ENCODE data around the gene PFAS.

Gene PFAS

DNA sequence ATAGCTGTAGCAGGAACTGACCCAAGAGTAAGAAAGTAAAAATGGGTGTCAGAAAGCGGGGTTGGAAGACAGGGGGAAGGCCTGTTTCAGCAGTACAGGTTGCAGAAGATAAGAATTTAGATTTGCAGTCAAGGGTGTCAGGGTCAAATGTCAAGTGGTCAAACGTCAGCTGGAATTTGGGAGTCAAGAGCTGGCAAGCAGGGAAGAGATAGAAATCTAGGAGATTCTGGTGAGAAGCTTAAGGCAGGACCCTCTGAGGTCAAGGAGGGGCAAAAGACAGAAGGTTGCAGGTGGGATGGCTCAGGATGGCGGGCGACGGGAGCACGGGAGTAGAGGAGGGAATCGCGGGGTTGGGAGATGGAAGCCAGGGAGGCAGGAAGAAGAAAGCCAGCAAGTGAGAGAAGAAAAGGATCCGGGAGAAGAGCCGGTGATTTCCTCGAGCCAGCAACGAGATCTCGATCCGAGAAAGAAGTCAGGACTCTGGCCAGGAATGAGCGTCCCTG is 45.8 kb downstream of the PFAS start:
- DNase-seq (ENCODE audit: low read depth), result no peak

DNA sequence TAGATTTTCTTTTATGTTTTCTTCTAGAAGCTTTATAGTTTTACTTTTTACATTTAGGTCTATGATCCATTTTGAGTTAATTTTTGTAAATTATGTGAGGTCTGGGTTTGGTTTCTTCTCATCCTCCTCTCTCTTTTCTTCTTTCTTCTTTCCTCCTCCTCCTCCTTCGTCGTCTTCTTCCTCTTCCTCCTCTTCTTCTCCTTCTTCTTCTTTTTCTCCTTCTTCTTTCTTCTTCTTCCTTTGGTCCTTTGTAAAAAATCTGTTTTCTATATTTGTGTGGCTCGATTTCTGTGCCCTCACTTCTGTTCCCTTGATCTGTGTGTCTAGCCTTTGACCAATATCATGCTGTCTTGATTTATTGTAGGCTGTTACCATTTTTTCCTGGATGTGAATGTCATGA is 51.1 kb downstream of the PFAS start:
- no peak for DNase-seq (ENCODE audit: low read depth)

DNA sequence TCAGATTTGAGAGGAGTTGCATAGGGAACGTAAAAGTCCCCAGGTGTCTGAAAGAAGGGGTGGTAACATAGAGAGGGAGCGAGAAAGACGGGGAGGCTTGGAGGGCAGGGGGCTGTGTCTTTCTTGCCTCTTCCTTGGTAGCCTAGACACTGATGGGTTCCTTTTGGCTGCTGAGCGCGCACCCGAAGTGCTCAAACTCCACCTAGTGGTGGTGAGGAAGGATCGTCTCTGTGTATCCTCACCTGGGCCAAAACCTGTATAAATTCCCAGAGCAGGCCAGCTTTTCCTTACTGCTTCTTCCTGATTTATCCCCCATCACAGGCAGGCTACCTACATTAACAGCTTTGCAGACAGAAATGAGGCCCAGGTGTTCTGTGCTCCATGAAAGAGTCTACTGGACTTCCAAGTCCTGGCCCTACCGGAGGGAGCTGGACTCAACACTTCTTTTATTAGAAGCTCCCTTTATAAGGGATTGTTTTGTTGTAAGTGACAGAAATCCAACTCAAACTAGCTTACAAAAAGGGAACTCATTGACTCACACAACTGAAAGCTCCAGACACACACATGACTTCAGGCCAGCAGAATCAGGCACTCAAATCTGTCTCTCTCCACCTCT is 51.6 kb downstream of the PFAS start:
- peak; percentile 31 for DNase-seq (ENCODE audit: low read depth)

DNA sequence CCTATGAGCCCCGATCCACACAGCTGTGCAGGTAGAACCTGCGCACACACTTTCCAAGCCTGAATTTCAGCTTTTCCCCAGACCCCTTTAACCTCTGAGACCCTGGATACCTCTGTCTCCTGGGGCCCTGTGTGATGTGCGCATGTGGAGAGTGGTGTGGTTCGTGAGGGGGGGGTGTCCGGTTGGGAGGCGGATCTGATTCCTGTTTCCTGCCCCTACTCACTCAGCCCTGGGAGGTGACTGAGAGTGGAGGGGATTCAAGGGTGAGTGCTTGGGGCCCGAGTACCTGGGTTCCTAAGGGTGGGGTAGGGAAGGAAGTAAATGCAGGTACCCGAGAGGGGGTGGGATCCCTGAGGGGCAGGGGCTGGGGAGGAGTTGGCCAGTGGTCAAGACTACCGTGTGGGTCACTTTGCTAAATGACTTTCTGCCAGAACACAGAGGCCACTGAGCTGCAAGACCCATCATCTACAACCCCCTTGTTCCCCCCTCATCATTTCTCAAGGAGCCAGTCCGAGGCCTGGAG is 61.6 kb downstream of the PFAS start:
- DNase-seq (ENCODE audit: low read depth), result no peak

DNA sequence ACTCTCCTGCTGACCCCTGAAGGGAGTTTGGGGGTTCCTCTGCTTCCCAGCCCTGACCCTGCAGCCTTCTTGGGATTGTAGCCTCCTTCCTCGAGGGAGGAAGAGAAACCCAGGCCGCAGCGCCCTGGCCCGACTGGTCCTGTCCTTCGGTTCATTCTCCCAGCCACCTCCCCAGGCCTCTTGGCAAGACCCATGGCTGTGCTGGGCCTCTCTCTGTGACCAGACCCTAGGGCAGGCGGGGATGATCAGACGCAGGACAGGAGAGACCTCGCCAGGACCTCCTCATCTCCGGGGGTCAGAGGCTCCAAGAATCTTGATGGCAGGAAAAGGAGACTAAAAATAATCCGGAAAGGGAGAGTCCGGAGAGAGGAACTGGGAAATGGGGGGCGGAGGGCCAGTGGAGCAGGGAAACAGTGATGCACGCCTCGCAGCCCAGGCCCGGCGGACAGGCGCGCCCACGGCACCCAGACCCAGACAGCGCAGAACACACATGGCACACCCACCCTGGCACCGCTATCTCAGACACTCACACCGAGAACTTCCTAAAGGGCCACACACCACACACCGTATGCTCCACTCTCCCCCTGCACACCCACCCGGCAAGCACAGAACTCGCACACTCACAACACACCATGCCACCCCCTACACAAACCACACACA is 62.2 kb downstream of the PFAS start:
- no peak for DNase-seq (ENCODE audit: low read depth)

DNA sequence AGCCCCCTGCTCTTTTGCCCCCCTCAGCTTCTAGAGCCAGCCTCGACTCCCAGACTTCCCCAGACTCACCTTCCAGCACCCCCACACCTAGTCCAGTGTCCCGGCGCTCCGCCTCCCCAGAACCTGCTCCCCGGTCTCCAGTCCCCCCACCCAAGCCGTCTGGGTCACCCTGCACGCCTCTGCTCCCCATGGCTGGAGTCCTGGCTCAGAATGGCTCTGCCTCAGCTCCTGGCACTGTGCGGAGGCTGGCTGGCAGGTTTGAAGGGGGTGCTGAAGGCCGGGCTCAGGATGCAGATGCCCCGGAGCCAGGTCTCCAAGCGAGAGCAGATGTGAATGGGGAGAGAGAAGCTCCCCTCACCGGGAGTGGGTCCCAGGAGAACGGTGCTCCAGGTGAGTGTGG is 63.2 kb downstream of the PFAS start:
- DNase-seq (ENCODE audit: low read depth), result no peak

DNA sequence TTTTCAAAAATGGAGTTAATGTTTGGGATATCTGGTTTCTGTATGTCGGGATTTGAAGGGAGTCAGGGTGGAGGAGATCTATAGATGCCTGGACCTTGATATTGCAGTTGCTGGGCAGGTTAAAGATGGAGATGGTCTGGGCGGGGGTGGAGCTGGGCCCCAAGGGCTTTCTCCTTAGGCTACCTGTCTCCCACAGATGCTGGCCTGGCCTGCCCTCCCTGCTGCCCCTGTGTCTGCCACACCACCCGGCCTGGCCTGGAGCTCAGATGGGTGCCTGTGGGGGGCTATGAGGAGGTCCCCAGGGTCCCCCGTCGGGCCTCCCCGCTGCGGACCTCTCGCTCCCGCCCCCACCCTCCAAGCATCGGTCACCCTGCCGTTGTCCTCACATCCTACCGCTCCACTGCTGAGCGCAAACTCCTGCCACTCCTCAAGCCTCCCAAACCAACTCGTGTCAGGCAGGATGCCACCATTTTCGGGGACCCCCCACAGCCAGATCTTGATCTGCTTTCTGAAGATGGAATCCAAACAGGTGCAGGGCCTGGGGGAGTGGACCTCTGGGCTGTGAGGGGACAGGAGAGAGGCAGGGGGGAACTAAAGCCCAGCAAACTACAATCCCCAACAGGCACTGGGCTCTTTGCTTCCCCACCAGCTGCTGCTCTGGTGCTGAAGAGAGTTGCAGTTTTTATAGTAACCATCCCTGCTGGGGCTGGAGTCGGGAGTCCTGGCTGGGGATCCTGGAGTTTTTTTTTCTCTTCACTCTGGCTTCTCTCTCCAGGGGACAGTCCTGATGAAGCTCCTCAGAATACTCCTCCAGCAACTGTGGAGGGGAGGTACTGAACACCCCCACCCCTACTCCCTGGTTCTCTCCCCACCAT is 63.9 kb downstream of the PFAS start:
- no peak for DNase-seq (ENCODE audit: low read depth)

DNA sequence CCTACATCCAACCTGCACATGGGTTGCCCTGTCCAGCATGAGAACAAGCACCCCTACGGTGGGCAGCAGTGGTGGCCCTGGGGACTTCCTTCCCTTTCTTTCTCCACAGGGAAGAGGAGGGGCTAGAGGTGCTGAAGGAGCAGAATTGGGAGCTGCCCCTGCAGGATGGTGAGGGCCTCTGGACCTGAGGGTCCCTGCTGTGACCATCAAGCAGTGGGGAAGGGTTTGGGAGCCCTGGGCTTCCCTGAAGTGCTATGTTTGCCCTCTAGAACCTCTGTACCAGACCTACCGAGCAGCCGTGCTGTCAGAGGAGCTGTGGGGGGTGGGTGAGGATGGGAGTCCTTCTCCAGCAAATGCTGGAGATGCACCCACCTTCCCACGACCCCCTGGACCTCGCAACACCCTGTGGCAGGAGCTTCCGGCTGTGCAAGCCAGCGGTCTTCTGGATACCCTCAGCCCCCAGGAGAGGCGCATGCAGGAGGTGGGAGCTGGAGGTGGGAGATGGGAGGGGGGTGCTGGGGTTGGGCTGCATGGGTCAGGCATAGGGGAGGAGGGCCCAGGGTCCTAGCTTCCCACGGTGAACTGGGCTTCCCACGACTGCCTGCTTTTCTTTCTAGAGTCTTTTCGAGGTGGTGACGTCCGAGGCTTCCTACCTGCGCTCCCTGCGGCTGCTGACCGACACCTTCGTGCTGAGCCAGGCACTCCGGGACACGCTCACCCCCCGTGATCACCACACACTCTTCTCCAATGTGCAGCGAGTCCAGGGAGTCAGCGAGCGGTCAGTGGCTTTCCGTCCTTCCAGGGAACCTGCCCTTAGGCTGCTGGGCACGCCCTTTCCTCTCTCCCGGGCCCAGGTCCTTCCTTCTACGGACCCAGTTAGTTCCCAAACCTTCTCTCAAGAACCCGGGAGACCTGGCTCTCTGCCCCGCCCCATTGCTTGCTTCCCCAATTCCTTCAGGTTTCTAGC is 66.0 kb downstream of the PFAS start:
- no peak for DNase-seq (ENCODE audit: low read depth)

DNA sequence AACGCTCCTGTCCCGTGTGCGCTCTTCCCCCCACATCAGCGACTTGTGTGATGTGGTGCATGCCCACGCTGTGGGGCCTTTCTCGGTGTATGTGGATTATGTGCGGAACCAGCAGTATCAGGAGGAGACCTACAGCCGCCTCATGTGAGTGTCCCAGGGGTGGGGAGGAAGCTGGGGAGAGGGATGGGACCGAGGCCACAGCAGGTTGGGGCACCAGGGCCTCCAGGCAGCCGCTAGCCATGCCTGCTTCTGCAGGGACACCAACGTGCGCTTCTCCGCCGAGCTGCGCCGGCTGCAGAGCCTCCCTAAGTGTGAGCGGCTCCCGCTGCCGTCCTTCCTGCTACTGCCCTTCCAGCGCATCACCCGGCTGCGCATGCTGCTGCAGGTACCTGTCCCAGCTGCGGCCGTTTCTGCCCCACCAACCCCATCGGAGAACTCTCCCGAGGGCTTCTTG is 66.7 kb downstream of the PFAS start:
- DNase-seq (ENCODE audit: low read depth), result no peak

DNA sequence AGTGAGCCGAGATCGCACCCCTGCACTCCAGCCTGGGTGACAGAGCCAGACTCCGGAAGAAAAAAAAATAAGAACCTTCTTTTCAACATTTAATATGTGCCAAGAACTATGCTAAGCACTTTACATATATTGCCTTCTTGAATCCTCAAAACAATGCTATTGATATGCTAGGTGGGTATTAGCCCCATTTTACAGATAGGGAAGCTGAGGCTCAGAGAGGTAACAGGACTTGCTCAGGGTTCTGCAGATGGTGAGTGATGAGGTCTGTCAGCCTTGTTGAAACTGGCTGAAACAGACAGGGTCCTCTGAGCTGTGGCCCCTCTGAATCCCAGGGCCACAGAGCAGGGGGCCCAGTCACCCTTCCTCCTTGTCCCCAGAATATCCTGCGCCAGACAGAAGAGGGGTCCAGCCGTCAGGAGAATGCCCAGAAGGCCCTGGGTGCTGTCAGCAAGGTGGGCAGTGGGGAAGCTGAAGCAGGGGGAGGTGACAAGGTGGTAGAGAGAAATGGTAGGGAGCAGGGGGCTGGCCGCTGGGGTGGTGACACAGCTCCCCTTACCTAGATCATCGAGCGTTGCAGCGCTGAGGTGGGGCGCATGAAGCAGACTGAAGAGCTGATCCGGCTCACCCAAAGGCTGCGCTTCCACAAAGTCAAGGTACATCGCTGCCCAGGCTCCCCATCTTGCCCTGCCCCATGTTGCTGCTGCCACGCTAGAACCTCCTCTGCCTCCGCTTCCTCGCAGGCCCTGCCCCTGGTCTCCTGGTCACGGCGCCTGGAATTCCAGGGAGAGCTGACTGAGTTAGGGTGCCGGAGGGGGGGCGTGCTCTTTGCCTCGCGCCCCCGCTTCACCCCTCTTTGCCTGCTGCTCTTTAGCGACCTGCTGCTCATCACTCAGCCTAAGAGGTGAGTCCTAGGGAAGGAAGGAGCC is 69.2 kb downstream of the PFAS start:
- DNase-seq (ENCODE audit: low read depth), result no peak

Measured in stimulated activated CD8-positive, alpha-beta memory T cell treated with anti-CD3 and anti-CD28 coated beads, Interleukin-12 subunit alpha, Interleukin-12 subunit beta, amount 100 ng/mL, for 4 hours (primary cell).